ENCODE results near the gene RAB44. TPM values are rescaled to one million over a fixed set of nuclear protein-coding genes. Genes with fewer than 3 reads are reported as not detected.

RAB44 gene
- total RNA-seq, 6 experiments from 2014 or later, result 0.05 to 0.07 (median 0.07) TPM; not detected in 3

GRCh38 chr6:36717871-36718540, 20.4 kb downstream of the RAB44 start:
- Histone ChIP-seq H3K4me1 (no peaks in the 10 kb centered on the region), H3K27ac (no peak overlapping the region), H3K9me3 (no peaks in the 10 kb centered on the region), H3K36me3 (no peaks in the 10 kb centered on the region), H3K4me3 (no peak overlapping the region), H3K27me3 (no peaks in the 10 kb centered on the region)
- ATAC-seq (no peak), DNase-seq (peak in 1 of 3 donors; percentile 39)
- no CpG with 5 or more reads among the region's 12 CpGs for WGBS (ENCODE audit: insufficient coverage, low coverage, low lambda C conversion rate, missing lambda C conversion rate)
- intact Hi-C loops (cut with DNase I), result no loop called here
- TF ChIP-seq POLR2A (IDR thresholded peaks at IDR 0.05) (no peak), CTCF (IDR thresholded peaks at IDR 0.05) (no peak)

GRCh38 chr6:36718560-36718959, 20.9 kb downstream of the RAB44 start:
- intact Hi-C loops (cut with DNase I), result no loop called here
- no peaks in the 10 kb centered on the region for H3K27me3 ChIP-seq
- no peak overlapping the region for H3K27ac ChIP-seq
- no peaks in the 10 kb centered on the region for H3K4me1 ChIP-seq
- 20% methylated on average over 1 of the region's 5 CpGs for WGBS (ENCODE audit: insufficient coverage, low coverage, low lambda C conversion rate, missing lambda C conversion rate)
- no peaks in the 10 kb centered on the region for H3K9me3 ChIP-seq
- TF ChIP-seq CTCF (IDR thresholded peaks at IDR 0.05), result no peak
- TF ChIP-seq POLR2A (IDR thresholded peaks at IDR 0.05), result no peak
- H3K4me3 ChIP-seq, result no peak overlapping the region
- ATAC-seq (no peak), DNase-seq (no peak)
- H3K36me3 ChIP-seq, result no peaks in the 10 kb centered on the region

- no peak for ATAC-seq
- Histone ChIP-seq H3K36me3 (no peaks in the 10 kb centered on the region), H3K9me3 (no peaks in the 10 kb centered on the region), H3K4me1 (no peaks in the 10 kb centered on the region), H3K4me3 (no peak overlapping the region), H3K27me3 (no peaks in the 10 kb centered on the region), H3K27ac (no peak overlapping the region)
- WGBS (ENCODE audit: insufficient coverage, low coverage, low lambda C conversion rate, missing lambda C conversion rate), result 61% methylated on average over 4 of the region's 7 CpGs
- TF ChIP-seq POLR2A (IDR thresholded peaks at IDR 0.05), result no peak
- no peak for TF ChIP-seq CTCF (IDR thresholded peaks at IDR 0.05)
- intact Hi-C loops (cut with DNase I), result no loop called here
- DNase-seq, result peak in 1 of 3 donors; percentile 34
Observed at GRCh38 chr6:36719126-36719525, 21.5 kb downstream of the RAB44 start.

- no peak for TF ChIP-seq CTCF (IDR thresholded peaks at IDR 0.05)
- TF ChIP-seq POLR2A (IDR thresholded peaks at IDR 0.05), result no peak
- no peak for ATAC-seq
- WGBS (ENCODE audit: insufficient coverage, low coverage, low lambda C conversion rate, missing lambda C conversion rate), result 92% methylated on average over 1 of the region's 11 CpGs
Observed at GRCh38 chr6:36720251-36721141, 22.9 kb downstream of the RAB44 start.

More at GRCh38 chr6:36720251-36721141, 22.9 kb downstream of the RAB44 start:
- no peak overlapping the region for H3K4me3 ChIP-seq
- H3K36me3 ChIP-seq, result no peaks in the 10 kb centered on the region
- no peak overlapping the region for H3K27ac ChIP-seq
- no peaks in the 10 kb centered on the region for H3K27me3 ChIP-seq
- DNase-seq, result peak in 1 of 3 donors; percentile 35
- H3K4me1 ChIP-seq, result no peaks in the 10 kb centered on the region
- H3K9me3 ChIP-seq, result no peaks in the 10 kb centered on the region
- intact Hi-C loops (cut with DNase I), result no loop called here

Measured in right lobe of liver (tissue), 6 donors.